WI38 (cell line): ENCODE data around the gene SUGP1.

ENCODE experiments used
- H3K4me3 ChIP-seq: 2 replicates; pipeline ENCODE4 v1.5.1; 2011; ENCODE audit warnings: low read depth, mild to moderate bottlenecking, control low read depth, low read length
- CTCF ChIP-seq: IDR thresholded peaks from 2 replicates; pipeline ENCODE4 v1.5.1; 2012; ENCODE audit warnings: low read depth, mild to moderate bottlenecking, control low read depth, low read length

The SUGP1 gene

GRCh38 chr19:19261350-19262189, 58.7 kb downstream of the SUGP1 start:
- H3K4me3 ChIP-seq = no peak overlapping the region
- no peak for TF ChIP-seq CTCF

GRCh38 chr19:19260417-19261214, 59.7 kb downstream of the SUGP1 start:
- no peak overlapping the region for H3K4me3 ChIP-seq
- TF ChIP-seq CTCF = no peak

- H3K4me3 ChIP-seq = no peak overlapping the region
- no peak for TF ChIP-seq CTCF
These were observed 60.6 kb downstream of the SUGP1 start for GRCh38 chr19:19259741-19260140.

- H3K4me3 ChIP-seq = no peak overlapping the region
- TF ChIP-seq CTCF = no peak
These were observed 61.5 kb downstream of the SUGP1 start for GRCh38 chr19:19258589-19259338.

- TF ChIP-seq CTCF = no peak
- no peak overlapping the region for H3K4me3 ChIP-seq
These were observed 62.3 kb downstream of the SUGP1 start for GRCh38 chr19:19257836-19258588.

- no peak for TF ChIP-seq CTCF
- no peak overlapping the region for H3K4me3 ChIP-seq
These were observed 63.2 kb downstream of the SUGP1 start for GRCh38 chr19:19257137-19257536.
